K562 (cell line): Measurements from ENCODE around the gene PCED1B. TPM values are rescaled to one million over a fixed set of nuclear protein-coding genes. Genes with fewer than 3 reads are reported as not detected.
A peak's percentile ranks its signal among the peaks of the same experiment; 100 is the strongest.

ENCODE experiments used
- CREM ChIP-seq: IDR thresholded peaks from 2 replicates; pipeline ENCODE4 v1.6.1; 2014; ENCODE audit warnings: antibody characterized with exemption, low read depth
- EP300 ChIP-seq: IDR thresholded peaks from 2 replicates; pipeline ENCODE4 v1.6.1; 2012; ENCODE audit warnings: low read length, improper control_type of control experiment
- FIP1L1 ChIP-seq: fragments of 200-400 bp; formaldehyde crosslinking; IDR thresholded peaks from 2 replicates; pipeline ENCODE4 v1.6.1; 2018; ENCODE audit warnings: mild to moderate bottlenecking, low read depth, low read length; ENCODE audit not compliant: poor library complexity, severe bottlenecking
- MEF2D ChIP-seq: conservative IDR thresholded peaks from 2 replicates; pipeline ENCODE4 v1.6.1; 2016; ENCODE audit warnings: low read depth, missing genetic modification characterization, missing compliant biosample characterization
- MYBL2 ChIP-seq, 2 experiments: fragments of 450-650 bp in 1 of 2; sonication (generic) in 1 of 2; formaldehyde crosslinking in 1 of 2; IDR thresholded peaks; 2 replicates each; pipeline versions ENCODE4 v1.6.1 to v1.8.1; 2017 to 2022; ENCODE audit warnings: borderline replicate concordance in 1 of 2, inconsistent platforms in 1 of 2, low read depth in 1 of 2, mild to moderate bottlenecking in 1 of 2, missing genetic modification reagents in 1 of 2, moderate library complexity in 1 of 2
- NCOA2 ChIP-seq, 2 experiments: fragments of 450-650 bp; IDR thresholded peaks; 2 replicates each; pipeline ENCODE4 v1.6.1; 2018; ENCODE audit warnings: mild to moderate bottlenecking in 2 of 2, moderate library complexity in 1 of 2; ENCODE audit not compliant: partially characterized antibody in 2 of 2
- NCOR1 ChIP-seq: fragments of 450-650 bp; IDR thresholded peaks from 2 replicates; pipeline ENCODE4 v1.6.1; 2016; ENCODE audit warnings: mild to moderate bottlenecking, moderate library complexity
- RNF2 ChIP-seq: sonication (generic); IDR thresholded peaks from 2 replicates; pipeline ENCODE4 v1.6.1; 2016
- SIN3B ChIP-seq: fragments of 450-650 bp; IDR thresholded peaks from 2 replicates; pipeline ENCODE4 v1.6.1; 2017; ENCODE audit warnings: low read depth, mild to moderate bottlenecking, moderate library complexity
- XRCC5 ChIP-seq: fragments of 200-400 bp; formaldehyde crosslinking; IDR thresholded peaks from 2 replicates; pipeline ENCODE4 v1.6.1; 2017; ENCODE audit warnings: low read depth, mild to moderate bottlenecking, low read length
- ZNF696 ChIP-seq: fragments of 250-450 bp; sonication (Bioruptor Pico); conservative IDR thresholded peaks from 2 replicates; pipeline ENCODE4 v1.4.0; 2020; ENCODE audit warnings: mild to moderate bottlenecking, moderate library complexity
- polyA plus RNA-seq, 8 experiments: library from polyadenylated mRNA; depleted of rRNA in 4 of 8; stranded (reverse) in 5 of 8; unstranded in 3 of 8; fragments of >200 nt; fragmentation: Nextera tagmentation in 2 of 8; fragmentation: Illumina TruSeq in 1 of 8; extraction: Ambion mirVana in 2 of 8; extraction: Trizol in 1 of 8; gene quantifications; 2 replicates each; pipeline versions ENCODE4 v1.2.1 to v1.2.3, GENCODE V29; 2011 to 2014; ENCODE audit warnings: inconsistent platforms in 1 of 8, missing spikeins in 1 of 8
- total RNA-seq, 7 experiments: library from RNA; depleted of rRNA in 6 of 7; stranded (reverse); fragments of >200 nt in 6 of 7; fragmentation: Illumina TruSeq in 2 of 7; extraction: Trizol in 2 of 7; gene quantifications; 2 replicates each; pipeline versions ENCODE4 v1.2.1 to v1.2.3, GENCODE V29; 2011 to 2021; ENCODE audit warnings: low replicate concordance in 1 of 7
- TF ChIP-seq, protein P1 (sequence below), 3 experiments: IDR thresholded peaks in 2 of 3; conservative IDR thresholded peaks in 1 of 3; 2 replicates each; pipeline ENCODE4 v1.5.1; 2011 to 2012; ENCODE audit warnings: low read length in 3 of 3, mild to moderate bottlenecking in 3 of 3, control low read depth in 2 of 3, improper control_type of control experiment in 1 of 3, inconsistent platforms in 1 of 3, low read depth in 1 of 3, mixed read lengths in 1 of 3, moderate library complexity in 1 of 3; ENCODE audit not compliant: insufficient read depth in 2 of 3
- TF ChIP-seq, protein P2 (sequence below), 2 experiments: fragments of 450-650 bp; IDR thresholded peaks; 2 replicates each; pipeline ENCODE4 v1.6.1; 2016
- TF ChIP-seq, protein P3 (sequence below), 2 experiments: IDR thresholded peaks in 1 of 2; conservative IDR thresholded peaks in 1 of 2; 2 replicates each; pipeline ENCODE4 v1.6.1; 2016; ENCODE audit warnings: low read depth in 2 of 2, mild to moderate bottlenecking in 1 of 2, missing compliant biosample characterization in 1 of 2, missing genetic modification characterization in 1 of 2, moderate library complexity in 1 of 2
- TF ChIP-seq, protein P4 (sequence below), 2 experiments: fragments of 450-650 bp; conservative IDR thresholded peaks; 2 replicates each; pipeline ENCODE4 v1.6.1; 2017; ENCODE audit warnings: mild to moderate bottlenecking in 2 of 2, moderate library complexity in 2 of 2
- TF ChIP-seq, protein P5 (sequence below): fragments of 450-650 bp; formaldehyde crosslinking; IDR thresholded peaks from 2 replicates; pipeline ENCODE4 v1.4.0; 2020; ENCODE audit warnings: mild to moderate bottlenecking
- TF ChIP-seq, protein P6 (sequence below): fragments of 450-650 bp; IDR thresholded peaks from 2 replicates; pipeline ENCODE4 v1.6.1; 2017; ENCODE audit warnings: mild to moderate bottlenecking, moderate library complexity

PCED1B gene
- total and polyA plus RNA-seq, 9 of the 15 experiments (the other 6 are each of a cell fraction or from before 2014, with no cell fraction given): 1.2 to 9.3 (median 2.5) TPM

DNA sequence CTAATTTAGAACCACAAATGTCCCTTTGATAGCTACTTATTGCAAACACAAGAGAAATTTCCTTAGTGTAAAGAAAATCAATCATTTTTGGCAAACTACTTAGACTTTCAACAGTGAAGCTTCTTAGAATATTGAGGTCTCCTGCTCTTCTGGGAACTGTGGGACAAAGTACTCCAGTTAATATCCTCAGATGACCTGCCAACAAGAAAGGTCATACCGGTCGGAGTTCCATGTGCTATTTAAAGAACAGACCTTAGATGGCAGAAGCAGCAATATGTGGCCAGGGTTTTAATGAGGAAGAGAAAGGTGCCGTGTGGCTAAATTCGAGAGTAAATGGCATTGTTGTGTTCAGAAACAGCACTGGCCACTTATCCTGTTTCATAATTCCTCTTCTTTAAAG, 115.1 kb downstream of the PCED1B start (continued):
- TF ChIP-seq, protein P1, sequence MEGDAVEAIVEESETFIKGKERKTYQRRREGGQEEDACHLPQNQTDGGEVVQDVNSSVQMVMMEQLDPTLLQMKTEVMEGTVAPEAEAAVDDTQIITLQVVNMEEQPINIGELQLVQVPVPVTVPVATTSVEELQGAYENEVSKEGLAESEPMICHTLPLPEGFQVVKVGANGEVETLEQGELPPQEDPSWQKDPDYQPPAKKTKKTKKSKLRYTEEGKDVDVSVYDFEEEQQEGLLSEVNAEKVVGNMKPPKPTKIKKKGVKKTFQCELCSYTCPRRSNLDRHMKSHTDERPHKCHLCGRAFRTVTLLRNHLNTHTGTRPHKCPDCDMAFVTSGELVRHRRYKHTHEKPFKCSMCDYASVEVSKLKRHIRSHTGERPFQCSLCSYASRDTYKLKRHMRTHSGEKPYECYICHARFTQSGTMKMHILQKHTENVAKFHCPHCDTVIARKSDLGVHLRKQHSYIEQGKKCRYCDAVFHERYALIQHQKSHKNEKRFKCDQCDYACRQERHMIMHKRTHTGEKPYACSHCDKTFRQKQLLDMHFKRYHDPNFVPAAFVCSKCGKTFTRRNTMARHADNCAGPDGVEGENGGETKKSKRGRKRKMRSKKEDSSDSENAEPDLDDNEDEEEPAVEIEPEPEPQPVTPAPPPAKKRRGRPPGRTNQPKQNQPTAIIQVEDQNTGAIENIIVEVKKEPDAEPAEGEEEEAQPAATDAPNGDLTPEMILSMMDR (IDR thresholded peaks at IDR 0.05 in 2 of 3, conservative IDR thresholded peaks at IDR 0.05 in 1 of 3; ENCODE audit: insufficient read depth in 2 of 3, low read depth in 1 of 3, low read length in 3 of 3): peak in 2 of 3 experiments; percentile 17 to 31; a peak in 2 of 6 replicates
- TF ChIP-seq FIP1L1: no peak
- TF ChIP-seq NCOA2 (IDR thresholded peaks at IDR 0.05; ENCODE audit: partially characterized antibody in 2 of 2): no peak
- TF ChIP-seq XRCC5: no peak
- 0 out of 2 replicates have a peak, but pooled peaks have one; percentile 39 for TF ChIP-seq RNF2
- TF ChIP-seq EP300: peak; percentile 69; the same call in 1 of the 2 replicates
- TF ChIP-seq MYBL2 (IDR thresholded peaks at IDR 0.05; ENCODE audit: low read depth): peak; percentile 83
- TF ChIP-seq MYBL2 (CRISPR knock-in tag; IDR thresholded peaks at IDR 0.05; ENCODE audit: borderline replicate concordance): no peak
- TF ChIP-seq, protein P2, sequence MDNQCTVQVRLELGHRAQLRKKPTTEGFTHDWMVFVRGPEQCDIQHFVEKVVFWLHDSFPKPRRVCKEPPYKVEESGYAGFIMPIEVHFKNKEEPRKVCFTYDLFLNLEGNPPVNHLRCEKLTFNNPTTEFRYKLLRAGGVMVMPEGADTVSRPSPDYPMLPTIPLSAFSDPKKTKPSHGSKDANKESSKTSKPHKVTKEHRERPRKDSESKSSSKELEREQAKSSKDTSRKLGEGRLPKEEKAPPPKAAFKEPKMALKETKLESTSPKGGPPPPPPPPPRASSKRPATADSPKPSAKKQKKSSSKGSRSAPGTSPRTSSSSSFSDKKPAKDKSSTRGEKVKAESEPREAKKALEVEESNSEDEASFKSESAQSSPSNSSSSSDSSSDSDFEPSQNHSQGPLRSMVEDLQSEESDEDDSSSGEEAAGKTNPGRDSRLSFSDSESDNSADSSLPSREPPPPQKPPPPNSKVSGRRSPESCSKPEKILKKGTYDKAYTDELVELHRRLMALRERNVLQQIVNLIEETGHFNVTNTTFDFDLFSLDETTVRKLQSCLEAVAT (IDR thresholded peaks at IDR 0.05): no peak
- no peak for TF ChIP-seq CREM
- peak; percentile 87 for TF ChIP-seq MEF2D (tag)
- TF ChIP-seq, protein P3, sequence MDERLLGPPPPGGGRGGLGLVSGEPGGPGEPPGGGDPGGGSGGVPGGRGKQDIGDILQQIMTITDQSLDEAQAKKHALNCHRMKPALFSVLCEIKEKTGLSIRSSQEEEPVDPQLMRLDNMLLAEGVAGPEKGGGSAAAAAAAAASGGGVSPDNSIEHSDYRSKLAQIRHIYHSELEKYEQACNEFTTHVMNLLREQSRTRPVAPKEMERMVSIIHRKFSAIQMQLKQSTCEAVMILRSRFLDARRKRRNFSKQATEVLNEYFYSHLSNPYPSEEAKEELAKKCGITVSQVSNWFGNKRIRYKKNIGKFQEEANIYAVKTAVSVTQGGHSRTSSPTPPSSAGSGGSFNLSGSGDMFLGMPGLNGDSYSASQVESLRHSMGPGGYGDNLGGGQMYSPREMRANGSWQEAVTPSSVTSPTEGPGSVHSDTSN (CRISPR knock-in tag; IDR thresholded peaks at IDR 0.05; ENCODE audit: low read depth): no peak
- TF ChIP-seq, protein P3 (tag; conservative IDR thresholded peaks at IDR 0.05; ENCODE audit: low read depth): peak; percentile 46; the same call in 1 of the 2 replicates
- TF ChIP-seq, protein P4, sequence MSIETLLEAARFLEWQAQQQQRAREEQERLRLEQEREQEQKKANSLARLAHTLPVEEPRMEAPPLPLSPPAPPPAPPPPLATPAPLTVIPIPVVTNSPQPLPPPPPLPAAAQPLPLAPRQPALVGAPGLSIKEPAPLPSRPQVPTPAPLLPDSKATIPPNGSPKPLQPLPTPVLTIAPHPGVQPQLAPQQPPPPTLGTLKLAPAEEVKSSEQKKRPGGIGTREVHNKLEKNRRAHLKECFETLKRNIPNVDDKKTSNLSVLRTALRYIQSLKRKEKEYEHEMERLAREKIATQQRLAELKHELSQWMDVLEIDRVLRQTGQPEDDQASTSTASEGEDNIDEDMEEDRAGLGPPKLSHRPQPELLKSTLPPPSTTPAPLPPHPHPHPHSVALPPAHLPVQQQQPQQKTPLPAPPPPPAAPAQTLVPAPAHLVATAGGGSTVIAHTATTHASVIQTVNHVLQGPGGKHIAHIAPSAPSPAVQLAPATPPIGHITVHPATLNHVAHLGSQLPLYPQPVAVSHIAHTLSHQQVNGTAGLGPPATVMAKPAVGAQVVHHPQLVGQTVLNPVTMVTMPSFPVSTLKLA (conservative IDR thresholded peaks at IDR 0.05): peak; percentile 22 to 44; a peak in 2 of 4 replicates
- no peak for TF ChIP-seq ZNF696
- TF ChIP-seq SIN3B: no peak
- TF ChIP-seq, protein P5, sequence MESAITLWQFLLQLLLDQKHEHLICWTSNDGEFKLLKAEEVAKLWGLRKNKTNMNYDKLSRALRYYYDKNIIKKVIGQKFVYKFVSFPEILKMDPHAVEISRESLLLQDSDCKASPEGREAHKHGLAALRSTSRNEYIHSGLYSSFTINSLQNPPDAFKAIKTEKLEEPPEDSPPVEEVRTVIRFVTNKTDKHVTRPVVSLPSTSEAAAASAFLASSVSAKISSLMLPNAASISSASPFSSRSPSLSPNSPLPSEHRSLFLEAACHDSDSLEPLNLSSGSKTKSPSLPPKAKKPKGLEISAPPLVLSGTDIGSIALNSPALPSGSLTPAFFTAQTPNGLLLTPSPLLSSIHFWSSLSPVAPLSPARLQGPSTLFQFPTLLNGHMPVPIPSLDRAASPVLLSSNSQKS (CRISPR knock-in tag): no peak
- peak; percentile 46; the same call in 1 of the 2 replicates for TF ChIP-seq NCOR1
- TF ChIP-seq, protein P6, sequence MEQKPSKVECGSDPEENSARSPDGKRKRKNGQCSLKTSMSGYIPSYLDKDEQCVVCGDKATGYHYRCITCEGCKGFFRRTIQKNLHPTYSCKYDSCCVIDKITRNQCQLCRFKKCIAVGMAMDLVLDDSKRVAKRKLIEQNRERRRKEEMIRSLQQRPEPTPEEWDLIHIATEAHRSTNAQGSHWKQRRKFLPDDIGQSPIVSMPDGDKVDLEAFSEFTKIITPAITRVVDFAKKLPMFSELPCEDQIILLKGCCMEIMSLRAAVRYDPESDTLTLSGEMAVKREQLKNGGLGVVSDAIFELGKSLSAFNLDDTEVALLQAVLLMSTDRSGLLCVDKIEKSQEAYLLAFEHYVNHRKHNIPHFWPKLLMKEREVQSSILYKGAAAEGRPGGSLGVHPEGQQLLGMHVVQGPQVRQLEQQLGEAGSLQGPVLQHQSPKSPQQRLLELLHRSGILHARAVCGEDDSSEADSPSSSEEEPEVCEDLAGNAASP: peak; percentile 61; the same call in 1 of the 2 replicates
